Activated CD4-positive, alpha-beta memory T cell treated with anti-CD3 and anti-CD28 coated beads, Interleukin-2, amount 10 ng/mL, durations not matched to agents 7 days and 5 days (primary cell): ENCODE measurements around the gene THOC2. TPM values are rescaled to one million over a fixed set of nuclear protein-coding genes. Genes with fewer than 3 reads are reported as not detected.
A peak's percentile ranks its signal among the peaks of the same experiment; 100 is the strongest.
"Not testable (repeated sequence)": the region's sequence is repeated elsewhere in the genome, so short reads cannot be mapped to it uniquely, and the experiment has no call there.

ENCODE experiments used
- CTCF ChIA-PET: fragments of 350-600 bp; sonication (Branson Sonifier 250); formaldehyde crosslinking; loops from one replicate; lab custom pipeline; 2021; ENCODE audit warnings: antibody characterized with exemption, inconsistent platforms; lab: Charles Lee
- POLR2A ChIA-PET: fragments of 350-600 bp; sonication (Branson Sonifier 250); formaldehyde crosslinking; loops from one replicate; lab custom pipeline; 2021; ENCODE audit warnings: antibody characterized with exemption; lab: Charles Lee
- DNase-seq: peaks from one replicate; pipeline ENCODE4 v3.0.0-alpha.2; 2020
- H3K27ac Mint-ChIP-seq: one replicate; pipeline ENCODE4 v1.8.0; 2021; ENCODE audit warnings: mild to moderate bottlenecking, mixed read lengths
- H3K27me3 Mint-ChIP-seq: one replicate; pipeline ENCODE4 v1.8.0; 2021; ENCODE audit warnings: mixed read lengths
- H3K36me3 Mint-ChIP-seq: one replicate; pipeline ENCODE4 v1.8.0; 2021; ENCODE audit warnings: low read depth, mixed read lengths
- H3K4me1 Mint-ChIP-seq: one replicate; pipeline ENCODE4 v1.8.0; 2021; ENCODE audit warnings: mixed read lengths
- H3K4me3 Mint-ChIP-seq: one replicate; pipeline ENCODE4 v1.8.0; 2021; ENCODE audit warnings: mild to moderate bottlenecking, mixed read lengths
- H3K9me3 Mint-ChIP-seq: one replicate; pipeline ENCODE4 v1.8.0; 2021; ENCODE audit warnings: mixed read lengths
- total RNA-seq, 2 experiments: library from RNA; stranded (reverse); gene quantifications; one replicate each; pipeline ENCODE4 v1.2.3, GENCODE V29; 2021

The THOC2 gene
- 10 to 100 TPM; 78.7 to 87.3 TPM for total RNA-seq

DNA sequence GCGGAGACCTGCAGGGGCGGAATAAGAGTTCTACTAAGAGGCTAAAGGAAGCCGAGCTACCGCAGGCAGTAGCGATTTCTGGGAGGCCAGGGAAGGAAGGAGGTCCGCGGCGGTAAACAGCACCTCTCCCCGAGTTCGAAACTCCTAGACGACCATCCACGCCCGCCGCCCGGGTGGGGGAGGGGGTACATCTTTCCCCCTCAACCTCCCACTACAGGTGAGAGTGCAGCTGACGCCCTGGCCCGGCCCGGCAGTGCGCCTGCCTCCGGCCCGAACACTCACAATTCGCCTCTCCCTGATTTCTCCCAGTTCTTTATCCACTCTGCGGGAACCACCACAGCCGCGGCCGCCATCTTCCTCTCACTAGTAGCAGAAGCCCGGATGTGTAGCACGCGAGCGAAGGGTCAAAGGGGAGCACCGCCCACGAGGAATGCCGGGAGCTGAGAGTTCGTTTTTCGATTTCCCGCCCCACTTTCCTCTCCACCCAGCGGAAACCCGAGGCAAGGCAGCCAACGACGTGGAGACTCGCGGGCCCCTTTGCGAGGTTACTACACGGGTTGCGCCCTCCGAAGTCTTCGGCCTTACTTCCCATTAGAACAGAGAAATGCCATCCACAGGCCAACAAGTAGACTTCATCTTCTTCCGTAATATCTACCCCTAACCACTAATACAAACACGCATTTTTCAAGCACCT is at the start of gene THOC2:
Gene THOC2 (minus strand): TSS at position 383 of the 694 bp plus-strand sequence. CDS start 30 bp downstream, at position 353.
- DNase-seq: peak; percentile 77
- H3K36me3 Mint-ChIP-seq: peaks cover 7% of the 10 kb centered on the region
- H3K27ac Mint-ChIP-seq: peak within 1 kb of the TSS; percentile 83
- ChIA-PET POLR2A (interaction anchor here (1.1 to 2.3 kb wide), 2 partner anchors 12 to 28 kb away, joined by 3 to 8 read pairs; no protein-coding TSS in a partner anchor), CTCF (no interaction called here)
- no peaks in the 10 kb centered on the region for H3K9me3 Mint-ChIP-seq
- H3K4me1 Mint-ChIP-seq: peaks cover 40% of the 10 kb centered on the region
- H3K27me3 Mint-ChIP-seq: no peaks in the 10 kb centered on the region
- peak within 1 kb of the TSS; percentile 92 for H3K4me3 Mint-ChIP-seq

GRCh38 chrX:123781786-123782185 is 48.9 kb upstream of the THOC2 start:
- H3K27me3 Mint-ChIP-seq, POLR2A ChIA-PET, DNase-seq, CTCF ChIA-PET, H3K27ac Mint-ChIP-seq, H3K36me3 Mint-ChIP-seq, H3K4me1 Mint-ChIP-seq, H3K4me3 Mint-ChIP-seq, H3K9me3 Mint-ChIP-seq: not testable (repeated sequence)

DNA sequence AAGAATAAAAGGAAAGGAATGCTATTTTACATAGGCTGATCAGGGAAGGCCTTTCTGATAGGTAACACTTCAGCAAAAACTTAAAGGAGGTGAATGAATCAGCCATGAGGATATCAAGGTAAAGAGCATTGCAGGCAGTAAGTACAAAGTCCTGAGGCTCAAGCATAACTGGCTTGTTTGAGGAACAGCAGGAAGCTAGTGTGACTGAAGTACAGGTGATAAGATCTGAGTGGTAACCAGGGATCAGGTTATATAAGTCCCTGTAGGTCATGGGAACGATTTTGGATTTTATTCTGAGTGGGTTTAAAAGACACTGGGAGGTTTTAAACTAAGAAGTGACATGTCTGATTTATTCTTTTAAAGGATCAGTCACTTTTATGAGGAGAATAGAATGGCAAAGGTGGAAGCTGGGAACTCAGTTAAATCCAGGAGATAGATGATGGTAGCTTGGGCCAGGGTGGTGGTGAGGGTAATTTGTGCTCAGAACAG is 47.1 kb upstream of the THOC2 start:
- no peaks in the 10 kb centered on the region for H3K27me3 Mint-ChIP-seq
- no peak overlapping the region for H3K4me3 Mint-ChIP-seq
- no peaks in the 10 kb centered on the region for H3K36me3 Mint-ChIP-seq
- peaks cover 2% of the 10 kb centered on the region for H3K4me1 Mint-ChIP-seq
- H3K9me3 Mint-ChIP-seq: no peaks in the 10 kb centered on the region
- ChIA-PET POLR2A (interaction anchor here (0.8 kb wide), 1 partner anchor 13 kb away, joined by 3 read pairs; no protein-coding TSS in a partner anchor), CTCF (no interaction called here)
- no peak for DNase-seq
- H3K27ac Mint-ChIP-seq: no peak overlapping the region

GRCh38 chrX:123773258-123773988 is 40.6 kb upstream of the THOC2 start:
- no peak overlapping the region for H3K4me3 Mint-ChIP-seq
- no peaks in the 10 kb centered on the region for H3K9me3 Mint-ChIP-seq
- DNase-seq: no peak
- ChIA-PET CTCF (no interaction called here), POLR2A (no interaction called here)
- H3K27ac Mint-ChIP-seq: no peak overlapping the region
- H3K27me3 Mint-ChIP-seq: no peaks in the 10 kb centered on the region
- H3K4me1 Mint-ChIP-seq: no peaks in the 10 kb centered on the region
- H3K36me3 Mint-ChIP-seq: no peaks in the 10 kb centered on the region

GRCh38 chrX:123771449-123772064 is 38.7 kb upstream of the THOC2 start:
- no peaks in the 10 kb centered on the region for H3K27me3 Mint-ChIP-seq
- no peak for DNase-seq
- H3K9me3 Mint-ChIP-seq: no peaks in the 10 kb centered on the region
- no peaks in the 10 kb centered on the region for H3K36me3 Mint-ChIP-seq
- H3K27ac Mint-ChIP-seq: no peak overlapping the region
- CTCF ChIA-PET: no interaction called here
- POLR2A ChIA-PET: no interaction called here
- no peak overlapping the region for H3K4me3 Mint-ChIP-seq
- no peaks in the 10 kb centered on the region for H3K4me1 Mint-ChIP-seq

GRCh38 chrX:123764967-123765871 is 32.4 kb upstream of the THOC2 start:
- Mint-ChIP-seq H3K4me1 (peaks cover 10% of the 10 kb centered on the region), H3K9me3 (no peaks in the 10 kb centered on the region), H3K4me3 (peak overlapping the region; percentile 75), H3K27ac (peak overlapping the region; percentile 48), H3K27me3 (peaks cover 2% of the 10 kb centered on the region), H3K36me3 (no peaks in the 10 kb centered on the region)
- POLR2A ChIA-PET: no interaction called here
- CTCF ChIA-PET: interaction anchor here (4.0 kb wide), 1 partner anchor 13 kb away, joined by 25 read pairs; no protein-coding TSS in a partner anchor
- DNase-seq: peak; percentile 55

- H3K4me3 Mint-ChIP-seq, POLR2A ChIA-PET, H3K4me1 Mint-ChIP-seq, CTCF ChIA-PET, H3K27ac Mint-ChIP-seq, H3K36me3 Mint-ChIP-seq, H3K9me3 Mint-ChIP-seq, DNase-seq, H3K27me3 Mint-ChIP-seq: not testable (repeated sequence)
These were observed 27.0 kb upstream of the THOC2 start for GRCh38 chrX:123759849-123760248.

DNA sequence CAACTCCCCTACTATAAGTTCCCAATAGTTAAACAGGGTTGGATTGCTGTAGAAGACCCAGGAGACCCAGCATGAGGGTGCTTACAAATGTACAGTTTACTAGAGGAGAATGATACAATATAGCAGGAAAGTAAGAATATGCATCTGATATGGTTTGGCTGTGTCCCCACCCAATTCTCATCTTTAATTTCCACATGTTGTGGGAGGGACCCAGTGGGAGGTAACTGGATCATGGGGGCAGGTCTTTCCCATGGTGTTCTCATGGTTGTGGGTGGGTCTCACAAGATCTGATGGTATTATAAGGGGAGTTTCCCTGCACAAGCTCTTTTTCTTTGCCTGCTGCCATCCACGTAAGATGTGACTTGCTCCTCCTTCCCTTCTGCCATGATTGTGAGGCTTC is 24.9 kb upstream of the THOC2 start:
- H3K27me3 Mint-ChIP-seq, H3K9me3 Mint-ChIP-seq, CTCF ChIA-PET, H3K27ac Mint-ChIP-seq, H3K36me3 Mint-ChIP-seq, H3K4me1 Mint-ChIP-seq, H3K4me3 Mint-ChIP-seq, DNase-seq, POLR2A ChIA-PET: not testable (repeated sequence)

DNA sequence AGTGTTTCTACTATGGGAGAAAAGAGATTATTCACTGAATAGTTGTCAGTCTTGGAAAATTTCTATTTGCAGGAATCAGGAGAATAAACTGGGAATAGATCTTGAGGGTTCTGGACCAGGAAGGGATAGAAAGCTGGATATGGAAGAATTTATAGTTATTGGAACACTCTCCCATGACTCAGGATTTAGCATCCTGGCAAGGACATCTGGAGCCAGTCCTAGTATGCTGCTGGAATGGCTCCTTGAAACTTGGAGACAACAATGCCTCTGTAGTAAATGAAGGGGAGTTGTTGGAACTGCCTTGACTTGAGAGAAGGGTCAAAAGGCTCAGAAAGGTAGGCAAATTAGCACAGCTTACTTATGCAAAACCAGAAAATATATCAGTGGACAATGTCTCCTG is 23.5 kb upstream of the THOC2 start:
- Mint-ChIP-seq H3K27me3 (no peaks in the 10 kb centered on the region), H3K9me3 (no peaks in the 10 kb centered on the region), H3K4me3 (no peak overlapping the region), H3K27ac (no peak overlapping the region), H3K36me3 (no peaks in the 10 kb centered on the region), H3K4me1 (no peaks in the 10 kb centered on the region)
- DNase-seq: no peak
- ChIA-PET POLR2A (no interaction called here), CTCF (no interaction called here)

DNA sequence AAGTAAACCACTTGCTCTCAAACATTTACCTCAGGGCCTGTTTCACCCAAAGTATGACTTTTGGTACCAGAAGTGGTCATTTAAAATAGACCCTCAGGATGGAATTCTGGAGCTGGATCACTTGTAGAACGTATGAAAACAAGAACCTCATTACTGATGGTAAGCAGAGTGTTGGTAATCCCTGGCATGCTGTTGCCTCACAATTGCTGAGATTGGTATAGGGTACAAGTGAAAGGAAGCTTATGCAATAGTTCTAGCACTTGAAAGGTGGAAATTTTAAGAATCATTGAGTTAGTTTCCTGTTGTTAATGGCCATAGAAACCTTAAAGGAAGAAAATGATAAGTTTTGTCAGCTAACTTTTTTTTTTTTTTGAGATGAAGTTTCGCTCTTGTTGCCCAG is 22.3 kb upstream of the THOC2 start:
- H3K36me3 Mint-ChIP-seq: no peaks in the 10 kb centered on the region
- no peak overlapping the region for H3K27ac Mint-ChIP-seq
- no peak overlapping the region for H3K4me3 Mint-ChIP-seq
- H3K4me1 Mint-ChIP-seq: no peaks in the 10 kb centered on the region
- no peak for DNase-seq
- H3K27me3 Mint-ChIP-seq: no peaks in the 10 kb centered on the region
- POLR2A ChIA-PET: no interaction called here
- CTCF ChIA-PET: no interaction called here
- H3K9me3 Mint-ChIP-seq: no peaks in the 10 kb centered on the region

DNA sequence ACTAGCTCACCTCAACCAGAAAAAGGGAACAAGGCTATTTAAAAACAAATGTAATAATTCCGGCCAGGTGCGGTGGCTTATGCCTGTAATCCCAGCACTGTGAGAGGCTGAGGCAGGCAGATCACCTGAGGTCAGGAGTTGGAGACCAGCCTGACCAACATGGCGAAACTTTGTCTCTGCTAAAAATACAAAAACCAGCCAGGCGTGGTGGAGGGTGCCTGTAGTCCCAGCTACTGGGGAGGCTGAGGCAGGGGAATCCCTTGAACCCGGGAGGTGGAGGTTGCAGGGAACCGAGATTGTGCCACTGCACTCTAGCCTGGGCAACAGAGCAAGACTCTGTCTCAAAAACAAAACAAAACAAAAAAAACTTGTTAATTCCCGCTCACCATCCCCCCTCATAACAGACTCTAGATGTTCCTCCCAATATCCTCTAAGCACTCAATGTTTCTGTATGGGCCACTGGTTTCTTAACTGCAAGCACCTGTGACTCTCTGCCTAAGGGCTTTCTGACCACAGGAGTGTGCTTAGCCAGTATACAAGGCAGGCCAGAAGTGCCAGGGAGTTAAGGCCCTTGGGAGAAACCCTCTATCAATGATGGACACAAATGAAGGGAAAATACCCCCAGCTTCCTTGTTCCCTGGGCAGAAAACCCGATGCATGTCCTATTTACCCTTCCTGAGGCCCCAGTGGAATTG is 21.0 kb upstream of the THOC2 start:
- no peak for DNase-seq
- Mint-ChIP-seq H3K4me1 (no peaks in the 10 kb centered on the region), H3K27ac (no peak overlapping the region), H3K27me3 (no peaks in the 10 kb centered on the region), H3K36me3 (no peaks in the 10 kb centered on the region), H3K9me3 (no peaks in the 10 kb centered on the region), H3K4me3 (no peak overlapping the region)
- ChIA-PET CTCF (no interaction called here), POLR2A (no interaction called here)

GRCh38 chrX:123749643-123750042 is 16.8 kb upstream of the THOC2 start:
- Mint-ChIP-seq H3K9me3 (no peaks in the 10 kb centered on the region), H3K4me3 (no peak overlapping the region), H3K27ac (no peak overlapping the region), H3K4me1 (no peaks in the 10 kb centered on the region), H3K27me3 (no peaks in the 10 kb centered on the region), H3K36me3 (no peaks in the 10 kb centered on the region)
- no peak for DNase-seq
- POLR2A ChIA-PET: no interaction called here
- CTCF ChIA-PET: no interaction called here
